Heart left ventricle (tissue), 16 donors: ENCODE measurements around the gene APBB1. TPM values are rescaled to one million over a fixed set of nuclear protein-coding genes. Genes with fewer than 3 reads are reported as not detected.

Source experiments
- ATAC-seq, 4 donors: fragments of 200-7000 bp; cut with Tn5 transposase; one replicate each; pipeline ENCODE4 v1.9.1; 2020 to 2022; ENCODE audit warnings: moderate library complexity in 4 of 4, mild to moderate bottlenecking in 3 of 4, moderate number of reproducible peaks in 1 of 4
- DNase-seq, 5 donors: peaks; one replicate each; pipeline ENCODE4 v3.0.0-alpha.2; 2020
- H3K27ac ChIP-seq, 12 donors: fragments of 200-600 bp; sonication (generic) in 4 of 12; one replicate each; pipeline versions ENCODE4 v1.5.0 to v1.8.0; 2016 to 2022; ENCODE audit warnings: mild to moderate bottlenecking in 2 of 12
- H3K27me3 ChIP-seq, 9 donors: fragments of 200-600 bp; sonication (generic) in 2 of 9; one replicate each; pipeline versions ENCODE4 v1.5.1 to v1.8.0; 2016 to 2022; ENCODE audit warnings: mild to moderate bottlenecking in 3 of 9
- H3K36me3 ChIP-seq, 9 donors: fragments of 200-600 bp; sonication (generic) in 2 of 9; one replicate each; pipeline versions ENCODE4 v1.5.0 to v1.8.0; 2018 to 2022; ENCODE audit warnings: mild to moderate bottlenecking in 2 of 9
- H3K4me1 ChIP-seq, 12 donors: fragments of 200-600 bp; sonication (generic) in 4 of 12; one replicate each; pipeline versions ENCODE4 v1.5.0 to v1.8.0; 2016 to 2022; ENCODE audit warnings: mild to moderate bottlenecking in 3 of 12
- H3K4me3 ChIP-seq, 12 donors: fragments of 200-600 bp; sonication (generic) in 4 of 12; one replicate each; pipeline versions ENCODE4 v1.5.0 to v1.8.0; 2017 to 2022; ENCODE audit warnings: mild to moderate bottlenecking in 9 of 12, moderate library complexity in 4 of 12
- H3K9me3 ChIP-seq, 12 donors: fragments of 200-600 bp; sonication (generic) in 4 of 12; one replicate each; pipeline versions ENCODE4 v1.5.0 to v1.8.0; 2016 to 2022; ENCODE audit warnings: mild to moderate bottlenecking in 1 of 12
- CTCF ChIP-seq, 12 donors: fragments of 200-600 bp; sonication (generic) in 4 of 12; IDR thresholded peaks; one replicate each; pipeline versions ENCODE4 v1.5.0 to v1.8.0; 2018 to 2022; ENCODE audit warnings: antibody characterized with exemption in 12 of 12, mild to moderate bottlenecking in 5 of 12
- POLR2A ChIP-seq, 2 donors: fragments of 450-650 bp; IDR thresholded peaks; one replicate each; pipeline ENCODE4 v1.6.1; 2017; ENCODE audit warnings: antibody characterized with exemption in 2 of 2, mild to moderate bottlenecking in 2 of 2, moderate library complexity in 2 of 2
- WGBS, 4 donors: extraction: QIAGEN DNeasy Blood & Tissue Kit in 2 of 4; methylation state at CpG; one replicate each; pipeline versions ENCODE4 v1.1.5 to v1.1.7; 2013 to 2018; 5-methylcytosine and 5-hydroxymethylcytosine counted together
- intact Hi-C, 10 donors: fragments of 100-400 bp; cut with DNase I; formaldehyde crosslinking; loops; one replicate each; pipeline versions ENCODE4 v1.11.1 to v1.14.2; 2022
- polyA plus RNA-seq, 2 donors: library from polyadenylated mRNA; stranded (reverse); fragments of 200-250 nt; gene quantifications; one replicate each; pipeline ENCODE4 v1.2.3, GENCODE V29; 2013
- total RNA-seq, 9 donors: library from RNA; depleted of rRNA in 2 of 9; stranded (reverse); fragments of >200 nt in 2 of 9; fragmentation: NEBNext Ultra II Directional in 3 of 9; extraction: Animal tissue kit (Norgen Biotek cat#: 25700) in 3 of 9; gene quantifications; one replicate each; pipeline versions ENCODE4 v1.1.0 to v1.2.4, GENCODE V29; 2016 to 2023
- donor health status: ischemic (EF 13 %, LVEDD 7.1; RV severe dilation, severe dysfunction).
- donor health status: healthy with polysubstance abuse.
- donor health status: DM: no; HTN: yes; CAD: no.
- donor health status: DM: no; HTN: no; CAD: no.
- donor health status: ischemic (EF 25% LVEDD 6.9; RV normal size, moderate dysfunction).
- donor health status: ischemic (EF 25% LVEDD 5.7; RV mildly dilated, moderate dysfunction).
- donor health status: healthy.
- donor health status: DM: yes; HTN: yes; CAD: no.
- donor health status: ischemic (EF 35%, LVEDD 5.7; RV mildly dilated, moderate dysfunction).
- donor health status: nonischemic (EF 11% LVEDD 7.7; RV severe dilation, severe dysfunction).
- donor health status: DM: yes; HTN: yes; CAD: no.
- donor health status: PGD.
- donor health status: ischemic (EF 29% LVEDD 5.4; RV normal size, mild dysfunction).
- donor health status: nonischemic (EF 23%, LVEDD 6.1; RV moderate dilation, normal function).

Gene APBB1
- total and polyA plus RNA-seq, 11 donors: 50.3 to 103 (median 83.5) TPM

- DNase-seq: no peak
- Histone ChIP-seq H3K36me3 (peaks cover 0 to 99% (median 85%) of the 10 kb centered on the region in 9 donors), H3K4me3 (no peak overlapping the region), H3K27ac (no peak overlapping the region), H3K27me3 (no peaks in the 10 kb centered on the region), H3K4me1 (no peaks in the 10 kb centered on the region), H3K9me3 (no peaks in the 10 kb centered on the region)
- ATAC-seq: peak in 1 of 4 donors; percentile 18
- TF ChIP-seq CTCF (IDR thresholded peaks at IDR 0.05) (no peak), POLR2A (IDR thresholded peaks at IDR 0.05) (no peak)
- intact Hi-C loops: no loop called here
- WGBS, 4 donors: 93 to 96% (median 95%) methylated on average over 17 to 26 of the region's 26 CpGs
Measured at GRCh38 chr11:6457581-6458320, 38.9 kb upstream of the APBB1 start.

GRCh38 chr11:6456361-6457073 is 37.6 kb upstream of the APBB1 start:
- peak in 1 of 4 donors; percentile 8 for ATAC-seq
- TF ChIP-seq POLR2A (IDR thresholded peaks at IDR 0.05) (no peak), CTCF (IDR thresholded peaks at IDR 0.05) (no peak)
- peaks cover 0 to 100% (median 89%) of the 10 kb centered on the region in 9 donors for H3K36me3 ChIP-seq

GRCh38 chr11:6455070-6455469 is 36.2 kb upstream of the APBB1 start:
- 64 to 90% (median 84%) methylated on average over 2 of the region's 2 CpGs for WGBS, 4 donors
- Histone ChIP-seq H3K9me3 (no peaks in the 10 kb centered on the region), H3K4me3 (no peak overlapping the region), H3K4me1 (no peaks in the 10 kb centered on the region), H3K36me3 (peaks cover 0 to 100% (median 96%) of the 10 kb centered on the region in 9 donors), H3K27me3 (no peaks in the 10 kb centered on the region), H3K27ac (no peak overlapping the region)
- no peak for ATAC-seq
- DNase-seq: no peak
- TF ChIP-seq CTCF (IDR thresholded peaks at IDR 0.05) (no peak), POLR2A (IDR thresholded peaks at IDR 0.05) (no peak)
- intact Hi-C loops: no loop called here

More at GRCh38 chr11:6456361-6457073, 37.6 kb upstream of the APBB1 start:
- Histone ChIP-seq H3K27ac (no peak overlapping the region), H3K27me3 (no peaks in the 10 kb centered on the region), H3K9me3 (no peaks in the 10 kb centered on the region), H3K4me3 (no peak overlapping the region), H3K4me1 (no peaks in the 10 kb centered on the region)
- intact Hi-C loops: no loop called here
- WGBS, 4 donors: 95 to 97% (median 97%) methylated on average over 41 to 56 of the region's 56 CpGs
- no peak for DNase-seq

GRCh38 chr11:6453152-6453551 is 34.3 kb upstream of the APBB1 start:
- 94 to 99% (median 98%) methylated on average over 2 of the region's 2 CpGs for WGBS, 4 donors
- H3K36me3 ChIP-seq: peaks cover 0 to 98% (median 95%) of the 10 kb centered on the region in 9 donors
- ATAC-seq (no peak), DNase-seq (no peak)
- H3K27me3 ChIP-seq: no peaks in the 10 kb centered on the region
- H3K27ac ChIP-seq: no peak overlapping the region
- TF ChIP-seq POLR2A (IDR thresholded peaks at IDR 0.05): no peak
- no peak for TF ChIP-seq CTCF (IDR thresholded peaks at IDR 0.05)
- no peaks in the 10 kb centered on the region for H3K9me3 ChIP-seq
- intact Hi-C loops: no loop called here
- no peak overlapping the region for H3K4me3 ChIP-seq
- no peaks in the 10 kb centered on the region for H3K4me1 ChIP-seq
